Daoy (cell line): ENCODE results near the gene SLC8A1. TPM values are rescaled to one million over a fixed set of nuclear protein-coding genes. Genes with fewer than 3 reads are reported as not detected.
A peak's percentile ranks its signal among the peaks of the same experiment; 100 is the strongest.

Experiments used
- DNase-seq: peaks from one replicate; pipeline ENCODE4 v3.0.0-alpha.2; 2015; ENCODE audit warnings: low read depth
- total RNA-seq: library from RNA; depleted of rRNA; stranded (reverse); fragments of >200 nt; shearing (Covaris generic); gene quantifications from 2 replicates; pipeline ENCODE4 v1.2.3, GENCODE V29; 2014

The SLC8A1 gene
- total RNA-seq, 1 experiment from 2014 or later: 5.3 TPM

DNA sequence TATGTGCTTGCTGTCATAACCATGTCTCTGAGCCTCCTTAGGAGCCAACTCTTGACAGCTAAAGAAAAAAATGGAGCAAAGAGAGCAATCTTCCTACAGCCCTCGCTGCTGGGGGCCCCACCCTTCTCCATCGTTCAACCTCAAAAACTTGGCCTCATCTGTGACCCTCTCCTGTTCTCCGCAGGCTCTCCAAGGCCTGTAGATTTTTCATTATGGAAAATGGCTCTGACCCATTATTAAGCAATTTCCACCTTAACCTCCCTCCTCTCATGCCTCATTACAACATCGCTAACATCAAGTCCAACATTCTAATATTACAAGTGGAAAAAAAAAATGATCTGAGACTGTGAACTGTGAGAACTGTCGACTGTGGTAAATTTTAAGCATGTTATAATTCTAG is 98.7 kb downstream of the SLC8A1 start:
- DNase-seq: no peak

GRCh38 chr2:40352703-40353099 is 99.2 kb downstream of the SLC8A1 start:
- DNase-seq: no peak

DNA sequence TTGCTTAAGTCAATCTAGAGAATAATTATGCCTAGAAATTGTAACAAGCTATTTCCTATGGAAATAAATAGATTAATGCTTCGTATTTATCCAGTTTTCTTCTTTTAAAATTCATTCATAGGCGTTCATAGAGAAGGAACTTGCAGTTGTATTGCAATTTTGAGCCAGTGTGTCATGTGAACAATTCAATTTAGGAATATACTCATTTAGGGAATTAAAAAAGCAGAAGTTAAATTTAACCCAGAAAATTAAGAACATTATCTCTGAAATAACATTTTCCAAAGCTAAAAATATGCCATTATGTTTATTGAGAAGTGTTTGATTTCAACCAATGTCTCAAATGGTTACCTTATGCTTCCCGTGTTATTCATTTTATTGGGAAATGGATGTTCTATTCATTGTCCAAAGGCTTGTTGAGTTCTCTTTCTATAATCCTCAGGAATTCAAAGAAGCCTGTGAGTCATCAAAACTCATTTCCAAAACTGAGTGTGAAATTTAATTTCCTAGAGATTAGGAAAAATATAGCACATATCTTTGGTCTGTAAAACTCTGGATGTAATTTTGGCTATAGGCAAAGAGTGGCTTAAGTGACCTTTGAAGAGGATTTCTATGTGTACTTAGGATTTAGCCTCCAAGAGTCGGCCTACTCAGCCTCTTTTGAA is 99.7 kb downstream of the SLC8A1 start:
- no peak for DNase-seq

- DNase-seq: no peak
Measured at GRCh38 chr2:40348665-40349064, 103.2 kb downstream of the SLC8A1 start.

- DNase-seq: no peak
Measured at GRCh38 chr2:40348038-40348437, 103.9 kb downstream of the SLC8A1 start.

DNA sequence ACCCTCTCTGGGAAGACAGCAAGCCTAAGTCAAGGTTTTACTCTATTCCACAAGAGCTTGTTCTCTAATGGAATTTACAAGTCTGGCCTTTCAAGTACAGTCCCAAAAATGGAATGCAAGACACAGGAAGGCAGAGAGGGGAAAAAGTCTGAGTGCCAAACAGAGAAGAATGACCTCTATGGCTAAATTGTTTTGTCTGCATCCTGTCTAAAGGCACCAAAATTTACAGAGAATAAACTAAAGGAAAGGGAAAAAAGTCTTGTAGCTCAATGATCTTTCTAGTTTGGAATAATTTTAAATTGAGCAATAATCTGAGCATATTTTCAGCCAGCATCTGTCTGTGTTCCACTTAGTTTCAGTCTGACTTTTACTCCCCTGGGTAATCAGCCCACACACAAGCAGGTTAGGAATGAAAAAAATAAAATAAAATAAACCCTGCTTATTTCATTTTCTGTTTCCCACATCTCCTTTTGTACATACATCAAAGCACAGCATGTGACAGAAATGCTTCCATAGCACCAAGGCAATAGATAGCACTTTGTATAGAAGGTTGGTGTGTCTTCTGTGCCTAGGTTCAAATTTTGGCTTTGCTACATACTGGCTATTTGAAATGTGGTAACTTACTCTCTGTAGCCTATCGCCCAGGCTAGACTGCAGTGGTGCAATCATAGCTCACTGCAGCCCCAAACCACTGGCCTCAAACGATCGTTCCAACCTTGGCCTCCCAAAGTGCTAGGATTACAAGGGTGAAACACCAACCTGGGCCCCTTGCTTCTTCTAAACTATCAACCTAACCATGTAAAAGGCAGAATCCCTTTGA is 105.1 kb downstream of the SLC8A1 start:
- no peak for DNase-seq

- no peak for DNase-seq
Measured at GRCh38 chr2:40344364-40344763, 107.5 kb downstream of the SLC8A1 start.

- DNase-seq: no peak
Measured at GRCh38 chr2:40343902-40344301, 108.0 kb downstream of the SLC8A1 start.

DNA sequence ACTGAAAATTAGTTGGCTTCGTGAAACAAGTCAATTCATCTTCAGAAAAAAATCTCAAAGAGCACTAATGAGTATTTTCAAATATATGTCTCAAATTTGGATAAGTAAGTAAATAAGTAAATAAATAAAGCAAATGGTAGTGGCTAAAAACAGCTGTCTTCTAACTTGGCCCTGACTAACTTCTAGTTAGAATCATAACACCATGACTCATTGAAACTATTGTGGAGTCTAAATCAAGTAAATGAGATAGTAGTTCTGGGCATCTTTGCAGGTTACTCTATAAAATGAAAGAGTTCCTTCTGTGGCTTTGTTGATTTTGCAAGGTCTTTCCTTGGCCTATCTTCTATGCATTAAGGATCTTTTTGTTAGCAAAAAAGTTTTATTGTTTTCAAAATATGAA is 110.7 kb downstream of the SLC8A1 start:
- DNase-seq: no peak

DNA sequence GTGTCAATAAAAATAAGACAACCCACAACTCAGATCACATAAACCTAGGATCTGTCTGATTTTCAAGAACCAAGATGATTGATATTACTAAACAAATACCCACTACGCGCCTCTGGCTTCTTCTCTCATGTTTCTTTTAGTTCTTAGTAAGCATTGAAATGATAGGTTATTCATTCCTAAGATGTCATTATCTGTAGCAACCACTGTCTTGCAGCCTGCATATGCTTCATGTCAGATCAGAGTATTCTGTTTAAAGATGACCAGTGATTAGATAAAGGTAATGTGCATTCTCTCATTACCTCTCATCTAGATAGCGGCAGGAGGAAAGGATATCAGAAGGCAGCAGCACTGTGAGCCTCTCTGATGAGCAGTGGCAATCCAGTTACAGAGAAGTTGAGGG is 112.9 kb downstream of the SLC8A1 start:
- DNase-seq: no peak

- peak; percentile 13 for DNase-seq
Measured at GRCh38 chr2:40332191-40332826, 119.6 kb downstream of the SLC8A1 start.

GRCh38 chr2:40330096-40330495 is 121.8 kb downstream of the SLC8A1 start:
- no peak for DNase-seq

DNA sequence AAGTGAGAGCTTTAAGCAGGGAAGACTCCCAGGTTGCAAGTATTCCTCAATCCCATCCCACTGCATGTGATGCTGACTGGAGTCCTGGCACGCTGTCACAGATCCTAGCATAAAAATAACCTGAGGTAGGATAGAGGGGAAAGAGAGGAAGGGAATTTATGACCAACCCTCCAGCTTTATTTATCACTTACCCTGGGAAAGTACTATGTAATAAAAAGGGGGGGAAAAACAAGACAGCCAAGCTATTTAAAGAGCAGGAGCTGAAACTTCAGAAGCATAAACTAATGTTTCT is 122.2 kb downstream of the SLC8A1 start:
- DNase-seq: no peak

DNA sequence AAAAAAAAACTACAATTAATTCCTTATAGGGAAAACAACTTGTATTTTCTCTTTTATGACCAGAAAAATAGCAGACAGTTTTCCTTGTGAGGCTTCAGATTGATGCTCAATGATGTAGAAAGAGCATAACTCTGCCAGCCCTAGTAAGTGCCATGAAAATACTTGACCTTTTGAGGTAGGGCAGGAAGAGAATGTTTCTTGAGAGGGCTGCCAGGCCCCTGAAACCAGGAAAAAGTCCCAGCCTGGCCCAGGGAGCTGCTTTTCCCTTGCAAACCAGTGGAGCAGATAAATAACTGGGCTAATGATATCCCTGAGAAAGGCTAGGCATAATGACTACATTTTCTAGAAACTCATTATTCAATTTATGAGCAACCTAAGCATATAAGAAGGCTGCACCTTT is 126.8 kb downstream of the SLC8A1 start:
- DNase-seq: no peak

DNA sequence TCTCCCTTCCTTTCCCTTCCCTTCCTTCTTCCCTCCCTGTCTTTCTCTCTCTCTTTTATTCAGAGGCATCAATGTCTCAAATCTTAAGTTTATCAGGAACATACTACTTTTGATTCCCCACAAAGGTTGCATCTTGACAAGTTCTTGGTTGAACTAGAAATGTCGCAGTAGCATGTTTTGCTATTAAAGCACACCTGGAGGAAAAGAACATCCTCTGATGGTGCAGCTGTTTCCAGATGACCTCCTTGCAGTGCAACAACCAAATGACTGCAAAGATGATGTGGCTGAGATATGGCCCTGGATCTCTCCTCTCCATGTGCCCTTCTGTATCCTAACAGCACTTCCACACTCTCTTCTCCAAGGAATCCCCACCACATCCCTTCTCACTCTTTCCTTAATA is 127.2 kb downstream of the SLC8A1 start:
- DNase-seq: no peak

DNA sequence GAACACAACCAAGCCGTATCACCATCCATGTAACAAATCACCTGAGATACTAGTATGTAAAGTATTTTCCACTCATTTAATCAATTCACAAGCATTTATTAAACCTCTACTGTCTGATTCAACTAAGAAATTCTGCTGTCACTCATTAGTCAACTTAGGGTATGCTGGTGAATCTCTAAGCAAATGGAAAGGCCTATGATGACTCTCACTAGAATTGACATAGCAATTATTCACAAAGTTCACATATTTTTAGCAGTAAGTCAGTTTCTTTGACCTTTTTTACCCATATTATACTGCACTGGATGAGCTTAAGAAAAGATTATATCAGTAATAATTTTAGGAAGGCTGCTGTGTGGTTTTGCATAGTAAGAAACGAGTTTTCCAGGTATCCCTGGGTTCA is 130.1 kb downstream of the SLC8A1 start:
- no peak for DNase-seq

GRCh38 chr2:40321016-40321623 is 130.8 kb downstream of the SLC8A1 start:
- DNase-seq: no peak

DNA sequence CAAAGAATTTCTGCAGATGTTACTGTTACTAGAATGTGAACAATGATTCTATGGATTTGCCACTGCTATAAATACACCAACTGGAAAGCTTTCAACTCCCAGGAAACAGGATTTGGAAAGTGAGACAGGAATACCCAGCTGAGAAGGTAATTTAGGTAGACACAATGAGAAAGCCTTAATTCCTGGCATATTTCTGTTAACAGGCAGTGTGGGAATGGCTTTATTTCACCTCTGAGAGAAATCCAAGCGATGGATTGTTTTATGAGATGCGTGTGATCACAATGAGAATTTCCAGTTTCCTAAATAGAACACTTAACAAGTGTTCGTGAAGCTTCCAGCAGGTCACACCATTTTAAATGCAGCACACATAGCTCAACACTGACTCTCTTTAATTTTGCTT is 133.0 kb downstream of the SLC8A1 start:
- DNase-seq: no peak

DNA sequence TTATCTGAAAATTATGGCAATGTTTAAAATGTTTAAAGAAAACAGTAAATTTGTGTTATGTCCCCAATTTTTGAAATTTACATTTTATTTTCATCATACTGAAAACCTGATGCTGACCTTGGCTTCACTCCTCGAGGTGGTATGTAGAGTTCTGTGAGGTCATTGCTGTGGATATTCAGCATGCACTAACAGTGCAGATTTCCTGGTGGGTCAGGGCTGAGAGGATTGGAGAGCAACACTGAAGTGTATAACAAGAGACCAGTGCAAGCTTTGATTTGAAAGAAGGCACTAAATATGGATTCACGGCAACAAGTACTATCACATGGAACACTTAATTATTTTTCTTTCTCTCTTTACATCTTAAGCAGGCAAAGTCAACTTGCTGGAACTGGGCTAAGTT is 134.1 kb downstream of the SLC8A1 start:
- DNase-seq: no peak

DNA sequence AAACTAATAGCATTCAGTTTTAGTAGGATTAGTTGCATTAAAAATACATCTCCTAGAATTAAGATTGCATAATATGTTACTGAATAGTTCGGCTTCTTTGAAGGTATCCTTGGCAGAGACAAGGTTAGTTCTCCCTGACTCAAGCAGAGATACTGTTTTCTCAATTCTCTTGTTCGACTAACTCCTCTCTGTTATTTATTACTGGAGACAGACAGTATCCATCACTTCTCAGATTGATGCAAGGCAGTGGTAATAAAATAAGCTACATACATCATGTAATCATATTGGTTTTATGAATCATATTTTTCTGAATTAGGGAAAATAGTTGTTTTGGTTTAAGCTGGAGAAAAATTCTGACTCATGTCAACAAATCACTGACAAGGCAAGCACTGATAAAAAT is 134.8 kb downstream of the SLC8A1 start:
- no peak for DNase-seq

DNA sequence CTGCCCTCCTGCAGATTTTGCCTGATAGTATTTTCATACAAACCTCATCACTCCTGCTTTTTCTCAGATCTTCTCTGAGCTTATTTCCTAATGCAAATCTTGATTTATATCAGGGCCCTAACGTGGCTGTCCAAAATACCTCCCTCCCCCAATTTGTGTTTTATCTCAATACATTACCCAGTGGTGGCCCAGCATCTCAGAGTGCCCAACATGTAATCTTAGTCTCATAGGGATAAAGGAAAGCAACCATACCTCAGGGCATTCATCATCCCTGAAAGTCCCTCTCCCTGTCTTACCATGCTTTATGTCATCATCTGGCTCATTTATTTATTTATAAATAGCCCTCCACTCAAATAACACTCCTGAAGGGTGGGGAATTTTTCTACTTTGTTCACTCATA is 135.3 kb downstream of the SLC8A1 start:
- DNase-seq: no peak

DNA sequence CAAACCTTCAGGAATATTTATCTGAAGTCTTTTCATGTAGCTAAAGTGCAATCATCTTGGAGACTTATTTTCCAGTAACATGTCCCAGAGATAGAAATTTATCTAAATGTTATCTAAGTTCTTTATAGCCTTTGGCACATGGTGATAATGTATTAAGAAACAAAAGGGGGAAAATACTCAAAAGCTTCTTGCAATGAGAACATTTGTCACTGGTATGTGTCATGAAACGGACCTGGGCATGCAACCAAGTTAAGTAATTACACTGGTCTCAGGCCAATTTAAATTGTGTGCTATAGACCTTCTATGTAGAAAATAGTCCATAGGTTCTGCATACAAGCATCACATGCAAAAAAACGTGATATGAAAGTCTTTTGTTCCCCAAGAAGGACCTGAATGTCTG is 136.2 kb downstream of the SLC8A1 start:
- DNase-seq: peak; percentile 32

- no peak for DNase-seq
Measured at GRCh38 chr2:40311026-40311425, 140.9 kb downstream of the SLC8A1 start.
